Endothelial cell of umbilical vein (primary cell): ENCODE measurements around the gene HIP1. TPM values are rescaled to one million over a fixed set of nuclear protein-coding genes. Genes with fewer than 3 reads are reported as not detected.

Experiments used
- BruUV-seq: library from RNA; stranded (reverse); fragments of 400-500 nt; replicated peaks from 2 replicates; lab custom pipeline; 2021; lab: Mats Ljungman, UMichigan
- CTCF ChIA-PET: fragments of 300-600, 350-600 bp; sonication (Branson Sonifier 250); formaldehyde crosslinking; loops from one replicate; lab custom pipeline; 2021; ENCODE audit warnings: antibody characterized with exemption, inconsistent platforms; lab: Charles Lee
- POLR2A ChIA-PET: fragments of 300-600, 350-600 bp; sonication (Branson Sonifier 250); formaldehyde crosslinking; loops from one replicate; lab custom pipeline; 2021; ENCODE audit warnings: antibody characterized with exemption, inconsistent platforms; lab: Charles Lee
- DNase-seq: peaks from one replicate; pipeline ENCODE4 v3.0.0-alpha.2; 2011; ENCODE audit warnings: low read depth, low spot score
- FAIRE-seq: peaks from 2 replicates; lab custom pipeline; 2011; peaks lifted over from hg19 to GRCh38; lab: Jason Lieb, UNC
- H2AFZ ChIP-seq: 2 replicates; pipeline ENCODE4 v1.6.0; 2012; ENCODE audit warnings: low read depth, low read length, control low read depth, inconsistent platforms
- H3K27ac ChIP-seq: 2 replicates; pipeline ENCODE4 v1.5.1; 2011; ENCODE audit warnings: low read depth, mild to moderate bottlenecking, control low read depth, low read length, moderate library complexity; ENCODE audit not compliant: insufficient read depth
- H3K27me3 ChIP-seq, 2 experiments: 2 replicates each; pipeline versions ENCODE4 v1.6.0 to v1.6.1; 2011; ENCODE audit warnings: low read length in 2 of 2, mixed read lengths in 1 of 2; ENCODE audit not compliant: control insufficient read depth in 2 of 2, insufficient read depth in 2 of 2
- H3K36me3 ChIP-seq, 2 experiments: 2 replicates in 1 of 2; 3 replicates in 1 of 2; pipeline ENCODE4 v1.5.1; 2011; ENCODE audit warnings: low read length in 2 of 2, mild to moderate bottlenecking in 1 of 2, moderate library complexity in 1 of 2; ENCODE audit not compliant: control insufficient read depth in 2 of 2, insufficient read depth in 2 of 2; ENCODE audit errors: extremely low read depth in 1 of 2
- H3K4me1 ChIP-seq: 3 replicates; pipeline ENCODE4 v1.5.1; 2011; ENCODE audit warnings: mild to moderate bottlenecking, low read length; ENCODE audit not compliant: control insufficient read depth, insufficient read depth; ENCODE audit errors: extremely low read depth
- H3K4me2 ChIP-seq: 2 replicates; pipeline ENCODE4 v1.6.1; 2011; ENCODE audit warnings: low read length, control low read depth, mixed read lengths; ENCODE audit not compliant: insufficient read depth
- H3K4me3 ChIP-seq, 3 experiments: fragments of 200-600 bp in 1 of 3; sonication (generic), shearing (Covaris generic) in 1 of 3; replicated peaks in 1 of 3; 2 replicates each; pipeline ENCODE4 v1.5.1; 2011 to 2016; ENCODE audit warnings: control low read depth in 3 of 3, low read length in 3 of 3, mild to moderate bottlenecking in 2 of 3, inconsistent platforms in 1 of 3, low read depth in 1 of 3, moderate library complexity in 1 of 3; ENCODE audit not compliant: insufficient read depth in 1 of 3
- H3K79me2 ChIP-seq: 2 replicates; pipeline ENCODE4 v1.6.0; 2012; ENCODE audit warnings: low read length, inconsistent platforms; ENCODE audit not compliant: control insufficient read depth, insufficient read depth
- H3K9ac ChIP-seq: replicated peaks from 2 replicates; pipeline ENCODE3; 2011; ENCODE audit warnings: low read length, control low read depth; ENCODE audit not compliant: insufficient read depth; ENCODE audit errors: extremely low read depth
- H3K9me1 ChIP-seq: replicated peaks from 3 replicates; pipeline ENCODE4 v1.6.0; 2011; ENCODE audit warnings: mild to moderate bottlenecking, low read length; ENCODE audit not compliant: control insufficient read depth, insufficient read depth; ENCODE audit errors: extremely low read depth
- H3K9me3 ChIP-seq: replicated peaks from 2 replicates; pipeline ENCODE4 v1.5.1; 2012; ENCODE audit warnings: low read length, inconsistent platforms; ENCODE audit not compliant: control insufficient read depth, insufficient read depth
- H4K20me1 ChIP-seq: replicated peaks from 2 replicates; pipeline ENCODE3; 2011; ENCODE audit warnings: mild to moderate bottlenecking, low read length; ENCODE audit not compliant: control insufficient read depth, insufficient read depth; ENCODE audit errors: extremely low read depth
- CTCF ChIP-seq, 2 donors: IDR thresholded peaks; 1 replicate in 1 of 2; 2 replicates in 1 of 2; pipeline ENCODE4 v1.5.1; 2011; ENCODE audit warnings: low read length in 2 of 2, mild to moderate bottlenecking in 2 of 2, moderate library complexity in 2 of 2, control low read depth in 1 of 2, inconsistent platforms in 1 of 2, low read depth in 1 of 2; ENCODE audit not compliant: insufficient read depth in 1 of 2; ENCODE audit errors: extremely low read depth in 1 of 2
- EZH2 ChIP-seq: IDR thresholded peaks from 2 replicates; pipeline ENCODE4 v1.6.1; 2012; ENCODE audit warnings: borderline replicate concordance, low read depth, mild to moderate bottlenecking, moderate library complexity, low read length, inconsistent platforms; ENCODE audit not compliant: severe bottlenecking
- FOS ChIP-seq: IDR thresholded peaks from 2 replicates; pipeline ENCODE4 v1.6.1; 2011; ENCODE audit warnings: mild to moderate bottlenecking, low read length, moderate library complexity, borderline replicate concordance; ENCODE audit not compliant: insufficient read depth
- GATA2 ChIP-seq: IDR thresholded peaks from 2 replicates; pipeline ENCODE4 v1.7.0; 2011; ENCODE audit warnings: low read depth, mild to moderate bottlenecking, moderate library complexity, mixed read lengths, low read length; ENCODE audit not compliant: insufficient read length, insufficient read depth
- JUN ChIP-seq: IDR thresholded peaks from 2 replicates; pipeline ENCODE4 v1.6.1; 2011; ENCODE audit warnings: borderline replicate concordance, low read depth; ENCODE audit not compliant: insufficient read length, insufficient read depth
- MYC ChIP-seq: IDR thresholded peaks from one replicate; pipeline ENCODE4 v1.6.1; 2011; ENCODE audit warnings: mild to moderate bottlenecking, low read depth, low read length
- POLR2A ChIP-seq: IDR thresholded peaks from 2 replicates; pipeline ENCODE4 v1.6.1; 2012; ENCODE audit warnings: low read depth, mild to moderate bottlenecking, control low read depth, low read length
- POLR2AphosphoS5 ChIP-seq: IDR thresholded peaks from 2 replicates; pipeline ENCODE4 v1.6.1; 2012; ENCODE audit warnings: low read depth, mild to moderate bottlenecking, control low read depth, low read length, moderate library complexity; ENCODE audit not compliant: insufficient read depth
- dilution Hi-C: fragments of 300-500 bp; cut with MboI; formaldehyde crosslinking; loops from one replicate; pipeline ENCODE4 v1.15.0; 2019; ENCODE audit warnings: low sequenced_read_pairs; ENCODE audit not compliant: extremely low pct_ligation_motif_present
- intact Hi-C: fragments of 100-400 bp; cut with micrococcal nuclease; formaldehyde crosslinking; loops from one replicate; pipeline ENCODE4 v1.10.0; 2022
- polyA plus RNA-seq, 4 experiments: library from polyadenylated mRNA; depleted of rRNA in 3 of 4; stranded (reverse) in 3 of 4; unstranded in 1 of 4; fragments of >200 nt; gene quantifications; 2 replicates each; pipeline versions ENCODE4 v1.2.1 to v1.2.3, GENCODE V29; 2011 to 2012; ENCODE audit warnings: missing spikeins in 1 of 4
- total RNA-seq: library from RNA; stranded (reverse); gene quantifications from 2 replicates; pipeline ENCODE4 v1.2.3, GENCODE V29; 2021
- TF ChIP-seq, protein P1 (sequence below): IDR thresholded peaks from 2 replicates; pipeline ENCODE4 v1.6.1; 2011; ENCODE audit not compliant: insufficient read depth, insufficient read length

Gene HIP1
- total and polyA plus RNA-seq, 2 donors (not counting 3 experiments of a cell fraction or from before 2014, with no cell fraction given) = 23.7 to 47.6 TPM

DNA sequence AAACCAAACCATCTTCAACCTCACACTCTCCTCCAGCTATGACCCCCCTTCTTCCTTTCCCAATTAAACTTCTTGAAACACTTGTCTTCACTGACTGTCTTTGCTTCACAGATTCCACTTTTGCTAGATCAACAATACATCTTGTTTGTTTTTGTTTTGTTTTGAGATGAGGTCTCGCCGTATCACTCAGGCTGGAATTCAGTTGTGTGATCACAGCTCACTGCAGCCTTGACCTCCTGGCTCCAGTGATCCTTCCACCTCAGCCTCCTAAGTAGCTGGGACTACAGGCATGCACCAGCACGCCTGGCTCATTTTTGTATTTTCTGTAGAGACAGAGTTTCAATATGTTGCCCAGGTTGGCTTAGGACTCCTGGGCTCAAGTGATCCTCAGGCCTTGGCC, 59.7 kb downstream of the HIP1 start:
- Histone ChIP-seq H3K9ac (no peak overlapping the region), H3K4me3 (no peak overlapping the region), H3K27ac (no peak overlapping the region), H4K20me1 (no peaks in the 10 kb centered on the region), H3K9me3 (no peaks in the 10 kb centered on the region), H3K4me2 (no peak overlapping the region), H3K36me3 (no peaks in the 10 kb centered on the region), H3K27me3 (no peaks in the 10 kb centered on the region), H3K79me2 (no peaks in the 10 kb centered on the region), H2AFZ (no peak overlapping the region), H3K4me1 (no peaks in the 10 kb centered on the region), H3K9me1 (no peaks in the 10 kb centered on the region)
- dilution Hi-C loops (no loop called here), intact Hi-C loops (no loop called here)
- DNase-seq = no peak
- no peak for FAIRE-seq
- TF ChIP-seq GATA2 (no peak), JUN (no peak), FOS (no peak), POLR2AphosphoS5 (no peak), POLR2A (no peak), EZH2 (no peak), CTCF (IDR thresholded peaks at IDR 0.05; ENCODE audit: extremely low read depth in 1 of 2, insufficient read depth in 1 of 2, low read depth in 1 of 2, low read length in 2 of 2) (no peak), MYC (no peak)
- TF ChIP-seq, protein P1, sequence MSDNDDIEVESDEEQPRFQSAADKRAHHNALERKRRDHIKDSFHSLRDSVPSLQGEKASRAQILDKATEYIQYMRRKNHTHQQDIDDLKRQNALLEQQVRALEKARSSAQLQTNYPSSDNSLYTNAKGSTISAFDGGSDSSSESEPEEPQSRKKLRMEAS = no peak
- POLR2A ChIA-PET = no interaction called here
- CTCF ChIA-PET = no interaction called here
- no TSS peak for BruUV-seq
